Muscle layer of duodenum (tissue), 2 donors: Measurements from ENCODE around the gene SLC29A3.

ENCODE experiments used
- H3K27ac ChIP-seq: one replicate; pipeline ENCODE4 v1.7.0; 2013; ENCODE audit warnings: mild to moderate bottlenecking, low read length
- H3K27me3 ChIP-seq: one replicate; pipeline ENCODE4 v1.7.0; 2013; ENCODE audit warnings: low read depth, mild to moderate bottlenecking, control low read depth, low read length
- H3K36me3 ChIP-seq, 2 donors: one replicate each; pipeline ENCODE4 v1.7.0; 2013; ENCODE audit warnings: low read length in 2 of 2, control low read depth in 1 of 2, mild to moderate bottlenecking in 1 of 2; ENCODE audit not compliant: insufficient read depth in 2 of 2, control insufficient read depth in 1 of 2
- H3K4me1 ChIP-seq, 2 donors: one replicate each; pipeline ENCODE4 v1.7.0; 2013; ENCODE audit warnings: low read length in 2 of 2, mild to moderate bottlenecking in 2 of 2, control low read depth in 1 of 2, moderate library complexity in 1 of 2; ENCODE audit not compliant: insufficient read depth in 2 of 2, control insufficient read depth in 1 of 2
- H3K4me3 ChIP-seq, 2 donors: one replicate each; pipeline ENCODE4 v1.7.0; 2013; ENCODE audit warnings: low read length in 2 of 2, low read depth in 1 of 2, mild to moderate bottlenecking in 1 of 2
- H3K9me3 ChIP-seq, 2 donors: one replicate each; pipeline ENCODE4 v1.7.0; 2013; ENCODE audit warnings: low read length in 2 of 2, control low read depth in 1 of 2, mild to moderate bottlenecking in 1 of 2; ENCODE audit not compliant: control insufficient read depth in 1 of 2
- donor health status: healthy.

Gene SLC29A3

GRCh38 chr10:71277914-71278665 lies 41.0 kb upstream of the SLC29A3 start:
- Histone ChIP-seq H3K27ac (no peak overlapping the region), H3K36me3 (no peaks in the 10 kb centered on the region), H3K9me3 (no peaks in the 10 kb centered on the region), H3K4me3 (no peak overlapping the region), H3K27me3 (no peaks in the 10 kb centered on the region), H3K4me1 (peaks cover 0 to 12% of the 10 kb centered on the region in 2 donors)

GRCh38 chr10:71278691-71279588 lies 40.1 kb upstream of the SLC29A3 start:
- H3K36me3 ChIP-seq: no peaks in the 10 kb centered on the region
- H3K27ac ChIP-seq: no peak overlapping the region
- H3K9me3 ChIP-seq: no peaks in the 10 kb centered on the region
- H3K4me1 ChIP-seq: peaks cover 0 to 12% of the 10 kb centered on the region in 2 donors
- H3K4me3 ChIP-seq: no peak overlapping the region
- no peaks in the 10 kb centered on the region for H3K27me3 ChIP-seq

GRCh38 chr10:71279590-71280170 lies 39.4 kb upstream of the SLC29A3 start:
- Histone ChIP-seq H3K9me3 (no peaks in the 10 kb centered on the region), H3K4me3 (no peak overlapping the region), H3K27ac (no peak overlapping the region), H3K27me3 (no peaks in the 10 kb centered on the region), H3K36me3 (no peaks in the 10 kb centered on the region), H3K4me1 (peaks cover 0 to 9% of the 10 kb centered on the region in 2 donors)

GRCh38 chr10:71280216-71280615 lies 38.8 kb upstream of the SLC29A3 start:
- H3K27me3 ChIP-seq: no peaks in the 10 kb centered on the region
- no peak overlapping the region for H3K4me3 ChIP-seq
- peaks cover 0 to 4% of the 10 kb centered on the region in 2 donors for H3K4me1 ChIP-seq
- H3K27ac ChIP-seq: no peak overlapping the region
- H3K36me3 ChIP-seq: no peaks in the 10 kb centered on the region
- H3K9me3 ChIP-seq: no peaks in the 10 kb centered on the region

GRCh38 chr10:71280825-71281224 lies 38.2 kb upstream of the SLC29A3 start:
- Histone ChIP-seq H3K4me3 (no peak overlapping the region), H3K27me3 (no peaks in the 10 kb centered on the region), H3K36me3 (no peaks in the 10 kb centered on the region), H3K9me3 (no peaks in the 10 kb centered on the region), H3K4me1 (peaks cover 0 to 3% of the 10 kb centered on the region in 2 donors), H3K27ac (no peak overlapping the region)

- no peak overlapping the region for H3K27ac ChIP-seq
- no peaks in the 10 kb centered on the region for H3K27me3 ChIP-seq
- H3K4me1 ChIP-seq: peaks cover 0 to 3% of the 10 kb centered on the region in 2 donors
- no peak overlapping the region for H3K4me3 ChIP-seq
- no peaks in the 10 kb centered on the region for H3K36me3 ChIP-seq
- H3K9me3 ChIP-seq: no peaks in the 10 kb centered on the region
Observed at GRCh38 chr10:71281646-71282322, 37.3 kb upstream of the SLC29A3 start.

- no peak overlapping the region for H3K27ac ChIP-seq
Observed at GRCh38 chr10:71282323-71282680, 36.8 kb upstream of the SLC29A3 start.

GRCh38 chr10:71283410-71283809 lies 35.6 kb upstream of the SLC29A3 start:
- H3K36me3 ChIP-seq: no peaks in the 10 kb centered on the region
- H3K27ac ChIP-seq: no peak overlapping the region
- no peak overlapping the region for H3K4me3 ChIP-seq
- no peaks in the 10 kb centered on the region for H3K9me3 ChIP-seq
- H3K4me1 ChIP-seq: peaks cover 0 to 3% of the 10 kb centered on the region in 2 donors
- no peaks in the 10 kb centered on the region for H3K27me3 ChIP-seq

More at GRCh38 chr10:71282323-71282680, 36.8 kb upstream of the SLC29A3 start:
- Histone ChIP-seq H3K4me3 (no peak overlapping the region), H3K27me3 (no peaks in the 10 kb centered on the region), H3K9me3 (no peaks in the 10 kb centered on the region), H3K4me1 (peaks cover 0 to 3% of the 10 kb centered on the region in 2 donors), H3K36me3 (no peaks in the 10 kb centered on the region)

- H3K9me3 ChIP-seq: no peaks in the 10 kb centered on the region
- no peaks in the 10 kb centered on the region for H3K36me3 ChIP-seq
- no peak overlapping the region for H3K4me3 ChIP-seq
- no peaks in the 10 kb centered on the region for H3K27me3 ChIP-seq
- peaks cover 0 to 3% of the 10 kb centered on the region in 2 donors for H3K4me1 ChIP-seq
- no peak overlapping the region for H3K27ac ChIP-seq
Observed at GRCh38 chr10:71283876-71284275, 35.2 kb upstream of the SLC29A3 start.

- Histone ChIP-seq H3K4me3 (no peak overlapping the region), H3K27ac (no peak overlapping the region), H3K4me1 (no peaks in the 10 kb centered on the region), H3K9me3 (no peaks in the 10 kb centered on the region), H3K36me3 (no peaks in the 10 kb centered on the region), H3K27me3 (no peaks in the 10 kb centered on the region)
Observed at GRCh38 chr10:71284544-71285179, 34.4 kb upstream of the SLC29A3 start.
